ENCODE measurements around the gene PAPPA. TPM values are rescaled to one million over a fixed set of nuclear protein-coding genes. Genes with fewer than 3 reads are reported as not detected.

Gene PAPPA
- total and polyA plus RNA-seq, 11 donors, result 0.23 to 8.5 (median 2.1) TPM

DNA sequence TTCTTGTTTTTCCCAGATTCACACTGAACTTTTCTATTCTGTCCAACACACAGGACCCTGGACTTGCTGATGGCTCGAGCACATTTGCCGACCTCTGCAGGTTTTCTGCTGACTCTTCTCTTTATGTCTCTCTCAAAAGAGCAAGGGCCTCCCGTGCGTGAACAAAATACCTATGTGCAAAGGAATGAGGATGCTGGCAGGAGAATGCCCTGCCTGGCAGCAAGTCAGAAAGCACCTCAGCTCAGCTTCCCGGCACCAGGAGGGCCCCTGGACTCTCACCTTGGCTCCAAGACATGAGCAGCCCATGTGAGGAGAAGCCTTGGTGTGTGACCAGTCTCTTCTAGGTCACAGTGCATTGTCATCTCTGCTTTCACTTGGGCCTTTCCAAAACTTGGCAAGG is 36.1 kb downstream of the PAPPA start:
- intact Hi-C loops (cut with DNase I), result no loop called here
- ATAC-seq (no peak), DNase-seq (no peak)
- no peaks in the 10 kb centered on the region for H3K36me3 ChIP-seq
- H3K27ac ChIP-seq, result no peak overlapping the region
- H3K27me3 ChIP-seq, result no peaks in the 10 kb centered on the region
- no peaks in the 10 kb centered on the region for H3K9me3 ChIP-seq
- 74 to 80% (median 75%) methylated on average over 5 of the region's 5 CpGs for WGBS, 4 donors
- H3K4me3 ChIP-seq, result no peak overlapping the region
- H3K4me1 ChIP-seq, result no peaks in the 10 kb centered on the region
- TF ChIP-seq, protein P1, sequence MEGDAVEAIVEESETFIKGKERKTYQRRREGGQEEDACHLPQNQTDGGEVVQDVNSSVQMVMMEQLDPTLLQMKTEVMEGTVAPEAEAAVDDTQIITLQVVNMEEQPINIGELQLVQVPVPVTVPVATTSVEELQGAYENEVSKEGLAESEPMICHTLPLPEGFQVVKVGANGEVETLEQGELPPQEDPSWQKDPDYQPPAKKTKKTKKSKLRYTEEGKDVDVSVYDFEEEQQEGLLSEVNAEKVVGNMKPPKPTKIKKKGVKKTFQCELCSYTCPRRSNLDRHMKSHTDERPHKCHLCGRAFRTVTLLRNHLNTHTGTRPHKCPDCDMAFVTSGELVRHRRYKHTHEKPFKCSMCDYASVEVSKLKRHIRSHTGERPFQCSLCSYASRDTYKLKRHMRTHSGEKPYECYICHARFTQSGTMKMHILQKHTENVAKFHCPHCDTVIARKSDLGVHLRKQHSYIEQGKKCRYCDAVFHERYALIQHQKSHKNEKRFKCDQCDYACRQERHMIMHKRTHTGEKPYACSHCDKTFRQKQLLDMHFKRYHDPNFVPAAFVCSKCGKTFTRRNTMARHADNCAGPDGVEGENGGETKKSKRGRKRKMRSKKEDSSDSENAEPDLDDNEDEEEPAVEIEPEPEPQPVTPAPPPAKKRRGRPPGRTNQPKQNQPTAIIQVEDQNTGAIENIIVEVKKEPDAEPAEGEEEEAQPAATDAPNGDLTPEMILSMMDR (IDR thresholded peaks at IDR 0.05), result no peak
- no peak for TF ChIP-seq POLR2A (IDR thresholded peaks at IDR 0.05)

DNA sequence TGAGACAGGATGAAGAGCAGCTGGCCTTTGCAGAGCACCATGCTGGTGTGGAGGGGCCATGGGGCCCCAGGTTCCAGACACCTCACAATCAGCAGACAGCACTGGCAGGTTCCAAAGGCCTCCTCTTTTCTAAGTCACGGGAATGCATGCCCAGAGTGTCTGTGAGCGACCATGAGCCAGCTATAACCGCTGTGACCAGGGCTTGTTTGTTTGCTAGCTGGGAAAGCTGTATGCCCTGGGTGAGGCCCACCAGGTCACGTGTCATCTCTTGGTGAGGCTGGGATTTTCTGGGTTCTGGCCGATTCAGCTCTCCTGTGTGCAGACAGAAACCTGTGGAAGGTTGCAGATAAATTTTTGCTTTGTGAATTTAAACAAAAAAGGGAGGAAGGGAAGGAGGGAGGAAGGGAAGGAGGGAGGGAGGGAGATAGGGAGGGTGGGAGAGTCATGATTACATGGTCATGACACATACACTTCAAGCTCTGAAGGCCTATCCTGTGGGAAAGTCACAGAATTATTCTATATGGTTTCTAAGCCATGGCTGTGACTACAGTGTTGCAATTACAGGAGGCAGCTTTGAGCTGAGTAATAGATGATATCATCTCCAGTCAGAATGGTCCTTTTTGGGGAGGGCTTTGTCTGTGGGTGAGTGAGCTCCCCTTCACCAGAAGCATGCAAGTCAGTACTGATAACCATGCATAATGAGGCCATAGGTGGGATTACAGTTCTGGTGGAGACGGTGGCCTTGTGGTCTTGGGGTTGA is 37.2 kb downstream of the PAPPA start:
- Histone ChIP-seq H3K9me3 (no peaks in the 10 kb centered on the region), H3K4me1 (no peaks in the 10 kb centered on the region), H3K27ac (no peak overlapping the region), H3K4me3 (no peak overlapping the region), H3K27me3 (no peaks in the 10 kb centered on the region), H3K36me3 (no peaks in the 10 kb centered on the region)
- intact Hi-C loops (cut with DNase I), result no loop called here
- ATAC-seq, result no peak
- TF ChIP-seq, protein P1 (IDR thresholded peaks at IDR 0.05), result no peak
- no peak for TF ChIP-seq POLR2A (IDR thresholded peaks at IDR 0.05)
- DNase-seq, result no peak
- 77 to 87% (median 80%) methylated on average over 6 of the region's 6 CpGs for WGBS, 4 donors

DNA sequence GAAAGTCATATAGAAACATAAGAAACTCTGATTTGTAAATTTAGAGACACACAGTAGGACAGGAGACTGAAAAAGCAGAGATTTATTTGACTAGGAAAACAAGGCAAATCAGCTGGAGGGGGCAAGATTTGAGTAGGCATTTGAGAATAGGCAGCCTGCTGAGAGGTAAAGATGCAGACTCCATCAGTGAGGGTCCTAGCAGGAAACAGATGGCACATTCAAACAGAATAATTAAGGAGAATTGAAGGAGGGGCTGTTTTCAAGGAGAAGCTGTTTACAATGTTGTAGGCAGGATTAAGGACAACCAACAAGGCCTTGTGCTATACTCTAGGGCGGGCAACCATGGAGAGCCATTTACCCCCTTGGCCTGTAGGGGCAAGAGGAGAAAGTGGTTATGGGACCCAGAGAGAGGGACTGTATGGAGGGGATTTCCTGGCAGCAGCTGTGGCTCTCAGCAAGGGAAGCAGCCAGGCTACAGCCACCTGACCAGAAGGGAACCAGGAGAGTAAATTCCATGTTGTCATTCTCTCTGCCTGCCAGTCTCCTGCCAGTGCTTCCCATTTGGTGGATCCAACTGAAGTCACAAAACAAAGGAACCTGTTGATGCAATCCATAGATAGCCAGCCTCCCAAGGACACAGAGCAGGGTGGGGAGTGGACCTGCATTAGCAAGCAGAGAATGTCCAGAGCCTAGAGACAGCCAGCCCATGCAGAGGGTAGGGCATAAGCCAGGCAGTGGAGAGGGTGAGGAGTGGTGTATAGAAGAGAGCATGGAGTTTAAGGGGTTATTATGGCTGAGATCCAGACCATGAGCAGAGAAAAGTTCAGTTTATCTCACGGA is 38.2 kb downstream of the PAPPA start:
- 79 to 89% (median 83%) methylated on average over 2 of the region's 2 CpGs for WGBS, 4 donors
- no peak for ATAC-seq
- intact Hi-C loops (cut with DNase I), result no loop called here

DNA sequence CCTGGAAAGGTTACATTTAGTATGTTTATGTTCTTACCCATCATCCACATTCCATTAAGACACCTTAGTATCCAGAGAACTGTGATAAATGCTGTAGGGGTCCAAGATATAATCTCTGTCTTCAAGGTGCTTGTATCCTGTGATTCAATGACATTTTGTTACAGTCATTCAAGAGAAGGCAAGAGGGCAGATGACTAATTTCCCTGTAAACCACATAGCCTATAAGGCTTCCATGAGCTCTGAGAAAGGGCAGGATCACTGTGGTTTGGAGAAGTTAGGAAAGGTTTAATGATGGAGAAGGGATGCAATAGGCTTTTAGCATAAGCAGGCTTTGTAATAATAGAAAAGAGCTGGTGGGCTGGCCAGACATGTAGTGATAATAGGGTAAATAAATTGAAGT is 40.0 kb downstream of the PAPPA start:
- H3K4me3 ChIP-seq, result no peak overlapping the region
- no peaks in the 10 kb centered on the region for H3K36me3 ChIP-seq
- DNase-seq (no peak), ATAC-seq (no peak)
- H3K9me3 ChIP-seq, result no peaks in the 10 kb centered on the region
- intact Hi-C loops (cut with DNase I), result no loop called here
- TF ChIP-seq, protein P1 (IDR thresholded peaks at IDR 0.05), result no peak
- TF ChIP-seq POLR2A (IDR thresholded peaks at IDR 0.05), result no peak
- H3K27ac ChIP-seq, result no peak overlapping the region
- H3K4me1 ChIP-seq, result no peaks in the 10 kb centered on the region
- H3K27me3 ChIP-seq, result no peaks in the 10 kb centered on the region

More for the DNA sequence above, 38.2 kb downstream of the PAPPA start:
- DNase-seq, result no peak
- Histone ChIP-seq H3K36me3 (no peaks in the 10 kb centered on the region), H3K27me3 (no peaks in the 10 kb centered on the region), H3K27ac (no peak overlapping the region), H3K9me3 (no peaks in the 10 kb centered on the region), H3K4me1 (no peaks in the 10 kb centered on the region), H3K4me3 (no peak overlapping the region)
- TF ChIP-seq, protein P1 (IDR thresholded peaks at IDR 0.05), result no peak
- TF ChIP-seq POLR2A (IDR thresholded peaks at IDR 0.05), result no peak
